Measurements from ENCODE around the gene WDR76.

Gene WDR76

GRCh38 chr15:43879386-43880355 lies 52.9 kb downstream of the WDR76 start:
- no peak overlapping the region for H3K4me3 Mint-ChIP-seq
- DNase-seq (no peak), ATAC-seq (no peak)
- no peaks in the 10 kb centered on the region for H3K9me3 Mint-ChIP-seq
- H3K36me3 Mint-ChIP-seq (ENCODE audit: low read depth), result peaks cover 37% of the 10 kb centered on the region
- no peaks in the 10 kb centered on the region for H3K27me3 Mint-ChIP-seq
- H3K4me1 Mint-ChIP-seq, result no peaks in the 10 kb centered on the region
- no peak overlapping the region for H3K27ac Mint-ChIP-seq

DNA sequence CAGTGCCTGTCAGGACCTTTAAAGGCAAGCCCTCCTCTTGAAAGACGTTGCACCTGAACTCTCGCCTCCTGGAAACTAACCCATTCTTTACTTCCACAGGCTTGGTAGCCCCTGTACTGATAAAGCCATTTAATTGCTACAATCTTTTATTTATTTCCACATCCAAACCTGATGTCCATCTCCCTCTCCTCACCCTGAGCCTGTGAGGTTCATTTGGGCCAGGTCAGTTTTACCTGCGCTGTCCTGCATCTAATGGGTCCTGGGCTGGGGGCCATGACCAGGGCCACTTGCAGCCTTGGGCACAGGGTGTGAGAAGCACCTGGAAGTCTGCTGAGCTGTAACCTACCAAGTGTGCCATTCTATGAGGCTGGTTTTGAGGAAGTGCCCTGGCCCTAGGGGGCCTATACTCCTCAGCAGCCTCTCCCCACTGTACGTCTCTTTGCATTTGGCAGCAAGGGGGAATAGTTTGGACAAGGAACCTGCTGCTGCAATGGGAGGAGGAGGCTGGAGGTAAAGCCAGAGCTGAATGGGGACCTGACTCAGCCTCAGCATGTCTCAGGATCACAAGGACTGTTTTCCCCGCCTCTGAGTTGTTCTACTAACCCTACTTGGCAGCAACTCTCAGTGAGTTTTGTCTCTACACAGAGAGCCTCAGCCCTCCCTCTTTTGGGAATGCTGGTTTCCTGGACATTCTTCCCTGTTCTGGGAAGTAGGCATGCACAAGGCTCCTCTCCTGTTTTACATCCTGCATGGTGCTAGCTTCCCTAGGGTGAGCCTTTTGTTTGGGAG lies 53.8 kb downstream of the WDR76 start:
- H3K4me1 Mint-ChIP-seq, result no peaks in the 10 kb centered on the region
- no peak for ATAC-seq
- no peak overlapping the region for H3K4me3 Mint-ChIP-seq
- no peaks in the 10 kb centered on the region for H3K9me3 Mint-ChIP-seq
- no peak for DNase-seq
- no peaks in the 10 kb centered on the region for H3K27me3 Mint-ChIP-seq
- H3K36me3 Mint-ChIP-seq (ENCODE audit: low read depth), result peaks cover 36% of the 10 kb centered on the region
- H3K27ac Mint-ChIP-seq, result no peak overlapping the region

DNA sequence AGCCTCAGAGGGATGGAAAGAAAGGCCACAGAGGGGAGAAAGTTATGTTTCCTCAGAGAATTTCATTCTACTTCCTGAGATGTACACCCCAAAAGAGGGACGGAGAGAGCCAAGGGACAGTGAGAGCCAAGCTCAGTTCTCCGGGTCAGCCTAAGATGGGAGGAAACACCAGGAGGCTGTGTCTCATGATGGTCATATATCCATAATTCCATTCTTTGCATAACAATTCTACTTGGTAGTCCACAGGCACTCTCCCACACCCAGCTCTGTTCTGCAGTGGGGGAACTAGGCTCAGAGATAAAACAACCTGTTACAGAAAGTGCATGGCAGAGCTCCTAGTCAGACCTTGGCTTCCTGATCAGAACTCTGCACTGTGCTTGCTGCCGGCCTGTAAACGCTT lies 54.4 kb downstream of the WDR76 start:
- H3K9me3 Mint-ChIP-seq, result no peaks in the 10 kb centered on the region

GRCh38 chr15:43881944-43882343 lies 55.1 kb downstream of the WDR76 start:
- no peak overlapping the region for H3K4me3 Mint-ChIP-seq

More for the DNA sequence above, 54.4 kb downstream of the WDR76 start:
- DNase-seq, result no peak
- no peaks in the 10 kb centered on the region for H3K4me1 Mint-ChIP-seq
- no peaks in the 10 kb centered on the region for H3K27me3 Mint-ChIP-seq
- no peak for ATAC-seq
- no peak overlapping the region for H3K27ac Mint-ChIP-seq
- peaks cover 31% of the 10 kb centered on the region for H3K36me3 Mint-ChIP-seq (ENCODE audit: low read depth)
- no peak overlapping the region for H3K4me3 Mint-ChIP-seq

DNA sequence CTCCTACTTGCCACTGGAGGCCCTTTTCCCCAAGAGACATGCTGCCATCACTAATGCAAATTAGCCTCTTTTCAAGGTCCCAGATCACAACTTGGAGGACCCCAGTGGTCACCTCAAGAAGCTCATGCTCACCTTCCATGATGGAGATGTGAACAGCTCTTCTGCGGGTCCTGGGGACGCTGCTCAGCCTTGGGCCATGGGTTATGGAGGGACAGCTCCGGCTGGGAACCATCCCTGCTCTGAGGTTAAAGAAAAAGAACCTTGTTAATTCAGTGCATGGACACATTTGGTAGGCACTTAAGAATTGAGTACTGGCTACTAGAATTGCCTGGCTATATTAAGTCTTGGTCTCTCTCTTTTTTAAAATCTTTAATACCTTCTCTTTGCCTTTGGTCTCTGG lies 56.8 kb downstream of the WDR76 start:
- Mint-ChIP-seq H3K36me3 (ENCODE audit: low read depth) (peaks cover 28% of the 10 kb centered on the region), H3K4me1 (peaks cover 5% of the 10 kb centered on the region), H3K4me3 (no peak overlapping the region), H3K9me3 (no peaks in the 10 kb centered on the region), H3K27ac (no peak overlapping the region), H3K27me3 (no peaks in the 10 kb centered on the region)
- DNase-seq (no peak), ATAC-seq (no peak)

More at GRCh38 chr15:43881944-43882343, 55.1 kb downstream of the WDR76 start:
- DNase-seq (no peak), ATAC-seq (no peak)
- Mint-ChIP-seq H3K27me3 (no peaks in the 10 kb centered on the region), H3K36me3 (ENCODE audit: low read depth) (peaks cover 31% of the 10 kb centered on the region), H3K4me1 (peaks cover 5% of the 10 kb centered on the region), H3K27ac (no peak overlapping the region), H3K9me3 (no peaks in the 10 kb centered on the region)

DNA sequence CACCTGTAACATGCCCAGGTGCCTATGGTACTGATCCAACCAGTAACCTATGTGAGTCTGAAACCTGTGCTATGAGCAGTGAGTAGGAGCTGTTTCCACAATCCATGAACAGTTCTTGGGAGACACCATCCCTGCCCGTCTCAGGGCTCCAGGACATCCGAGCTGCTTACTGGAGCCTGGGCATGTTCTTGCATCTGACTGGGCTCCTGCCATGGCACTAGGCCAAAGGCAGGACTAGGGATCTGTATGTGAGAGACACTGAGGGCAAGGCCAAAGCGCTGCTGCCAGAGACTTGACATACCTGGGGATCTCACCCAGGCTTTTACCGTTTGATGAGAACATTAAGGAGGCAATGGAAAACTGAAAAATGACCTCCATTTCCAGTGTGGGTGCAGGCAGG lies 59.8 kb downstream of the WDR76 start:
- Mint-ChIP-seq H3K27me3 (no peaks in the 10 kb centered on the region), H3K4me1 (peaks cover 5% of the 10 kb centered on the region), H3K4me3 (no peak overlapping the region), H3K27ac (no peak overlapping the region), H3K36me3 (ENCODE audit: low read depth) (peaks cover 17% of the 10 kb centered on the region), H3K9me3 (no peaks in the 10 kb centered on the region)
- no peak for ATAC-seq
- no peak for DNase-seq

GRCh38 chr15:43887901-43888300 lies 61.1 kb downstream of the WDR76 start:
- no peak overlapping the region for H3K27ac Mint-ChIP-seq
- no peak for ATAC-seq
- no peak overlapping the region for H3K4me3 Mint-ChIP-seq
- no peaks in the 10 kb centered on the region for H3K9me3 Mint-ChIP-seq
- no peaks in the 10 kb centered on the region for H3K27me3 Mint-ChIP-seq
- peaks cover 11% of the 10 kb centered on the region for H3K36me3 Mint-ChIP-seq (ENCODE audit: low read depth)
- H3K4me1 Mint-ChIP-seq, result peaks cover 5% of the 10 kb centered on the region
- no peak for DNase-seq

DNA sequence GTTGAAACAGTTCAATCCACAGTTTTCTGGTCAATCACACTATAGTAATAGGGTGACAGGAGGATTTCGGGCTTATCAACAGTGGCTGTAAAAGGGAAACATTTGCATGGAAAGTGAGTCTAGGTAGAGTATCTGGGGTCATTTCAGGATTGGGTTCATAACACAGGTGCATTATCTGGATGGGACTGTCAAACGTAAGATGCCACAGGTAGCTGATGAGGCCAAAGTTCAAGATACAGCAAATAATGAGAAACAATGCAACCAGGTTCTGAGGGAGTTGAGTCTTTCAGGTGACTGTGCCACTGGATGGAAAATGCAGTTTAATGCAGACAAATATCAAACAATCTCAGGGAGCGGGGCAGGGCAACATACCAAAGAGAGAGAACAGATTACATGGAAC lies 62.2 kb downstream of the WDR76 start:
- DNase-seq, result no peak
- Mint-ChIP-seq H3K27ac (no peak overlapping the region), H3K4me3 (no peak overlapping the region), H3K27me3 (no peaks in the 10 kb centered on the region), H3K9me3 (no peaks in the 10 kb centered on the region), H3K4me1 (peaks cover 5% of the 10 kb centered on the region), H3K36me3 (ENCODE audit: low read depth) (peaks cover 8% of the 10 kb centered on the region)
- no peak for ATAC-seq

GRCh38 chr15:43893956-43894355 lies 67.2 kb downstream of the WDR76 start:
- no peak overlapping the region for H3K27ac Mint-ChIP-seq

DNA sequence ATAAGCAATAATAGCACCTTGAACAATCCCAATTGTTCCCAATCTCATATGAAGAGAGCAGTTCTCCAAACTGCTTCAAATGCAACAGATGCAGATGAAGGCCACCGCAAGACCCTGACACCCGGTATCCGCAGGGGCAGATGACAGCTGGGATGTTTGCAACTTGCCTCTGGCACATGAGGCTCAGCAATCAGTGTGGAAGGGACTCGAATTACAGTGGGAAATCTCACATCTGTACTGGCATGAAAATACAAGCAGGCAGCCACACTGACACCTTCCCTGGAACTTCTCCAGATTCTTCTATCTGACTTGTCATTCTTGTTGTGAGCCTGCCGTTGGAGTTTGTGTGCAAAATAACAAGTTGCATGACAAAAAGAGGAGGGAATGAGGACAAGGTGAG lies 68.8 kb downstream of the WDR76 start:
- no peak overlapping the region for H3K27ac Mint-ChIP-seq
- ATAC-seq, result no peak
- no peak for DNase-seq
- no peaks in the 10 kb centered on the region for H3K9me3 Mint-ChIP-seq
- H3K27me3 Mint-ChIP-seq, result no peaks in the 10 kb centered on the region
- H3K36me3 Mint-ChIP-seq (ENCODE audit: low read depth), result no peaks in the 10 kb centered on the region
- H3K4me3 Mint-ChIP-seq, result no peak overlapping the region
- no peaks in the 10 kb centered on the region for H3K4me1 Mint-ChIP-seq

More at GRCh38 chr15:43893956-43894355, 67.2 kb downstream of the WDR76 start:
- Mint-ChIP-seq H3K9me3 (no peaks in the 10 kb centered on the region), H3K4me3 (no peak overlapping the region), H3K36me3 (ENCODE audit: low read depth) (no peaks in the 10 kb centered on the region), H3K27me3 (no peaks in the 10 kb centered on the region), H3K4me1 (no peaks in the 10 kb centered on the region)
- no peak for DNase-seq
- ATAC-seq, result no peak

DNA sequence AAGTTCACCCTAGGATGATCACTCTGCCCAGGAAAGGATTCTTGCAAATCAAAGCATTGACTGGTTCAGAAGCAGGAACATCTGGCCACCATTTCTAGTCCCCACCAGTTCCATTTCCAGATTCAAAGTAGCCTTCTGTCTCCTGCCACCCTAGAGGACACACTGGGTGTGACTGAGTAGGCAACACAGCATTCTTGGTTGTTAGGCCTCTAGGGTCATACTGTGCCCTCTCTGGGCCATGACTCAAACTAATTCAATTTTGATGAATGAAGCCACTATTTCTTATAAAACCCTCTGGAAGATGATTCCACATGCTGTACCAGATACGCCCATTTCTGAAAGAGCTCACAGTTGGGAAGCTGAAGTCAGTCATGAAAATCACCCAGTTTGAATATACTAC lies 69.7 kb downstream of the WDR76 start:
- DNase-seq (no peak), ATAC-seq (no peak)
- H3K27me3 Mint-ChIP-seq, result no peaks in the 10 kb centered on the region
- no peaks in the 10 kb centered on the region for H3K36me3 Mint-ChIP-seq (ENCODE audit: low read depth)
- H3K4me3 Mint-ChIP-seq, result no peak overlapping the region
- no peak overlapping the region for H3K27ac Mint-ChIP-seq
- no peaks in the 10 kb centered on the region for H3K4me1 Mint-ChIP-seq
- H3K9me3 Mint-ChIP-seq, result no peaks in the 10 kb centered on the region

DNA sequence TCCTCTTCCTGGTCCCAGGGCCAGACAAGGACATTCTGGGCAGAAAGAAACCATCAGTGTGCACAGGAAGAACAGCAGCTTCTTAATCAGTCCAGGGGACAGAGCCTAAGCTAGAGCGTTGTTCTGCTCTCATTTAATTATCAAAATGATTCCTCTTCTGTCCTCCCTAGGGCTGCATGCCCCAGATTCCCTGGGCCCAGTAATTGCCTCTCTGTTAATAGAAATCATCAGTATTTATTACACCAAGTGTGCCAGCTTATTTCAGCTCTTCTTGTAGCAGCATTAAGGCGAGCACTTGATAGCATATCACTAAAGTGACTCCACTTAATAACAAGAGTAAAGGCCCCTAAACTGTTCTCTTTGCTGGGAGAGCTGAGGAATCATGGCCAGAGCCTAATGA lies 72.1 kb downstream of the WDR76 start:
- Mint-ChIP-seq H3K27me3 (no peaks in the 10 kb centered on the region), H3K4me1 (peaks cover 2% of the 10 kb centered on the region), H3K9me3 (no peaks in the 10 kb centered on the region), H3K36me3 (ENCODE audit: low read depth) (no peaks in the 10 kb centered on the region), H3K27ac (no peak overlapping the region), H3K4me3 (no peak overlapping the region)
- DNase-seq, result no peak
- ATAC-seq, result no peak

- H3K9me3 Mint-ChIP-seq, result no peaks in the 10 kb centered on the region
- no peaks in the 10 kb centered on the region for H3K27me3 Mint-ChIP-seq
- no peak overlapping the region for H3K27ac Mint-ChIP-seq
- H3K36me3 Mint-ChIP-seq (ENCODE audit: low read depth), result no peaks in the 10 kb centered on the region
- ATAC-seq, result no peak
- no peak for DNase-seq
- H3K4me1 Mint-ChIP-seq, result peaks cover 3% of the 10 kb centered on the region
- H3K4me3 Mint-ChIP-seq, result no peak overlapping the region
Observed at GRCh38 chr15:43899928-43900327, 73.1 kb downstream of the WDR76 start.

GRCh38 chr15:43900996-43901395 lies 74.2 kb downstream of the WDR76 start:
- DNase-seq (no peak), ATAC-seq (no peak)
- Mint-ChIP-seq H3K36me3 (ENCODE audit: low read depth) (no peaks in the 10 kb centered on the region), H3K9me3 (no peaks in the 10 kb centered on the region), H3K27ac (no peak overlapping the region), H3K27me3 (no peaks in the 10 kb centered on the region), H3K4me3 (no peak overlapping the region), H3K4me1 (peaks cover 3% of the 10 kb centered on the region)

GRCh38 chr15:43901495-43901894 lies 74.7 kb downstream of the WDR76 start:
- Mint-ChIP-seq H3K4me1 (peaks cover 3% of the 10 kb centered on the region), H3K4me3 (no peak overlapping the region)
- no peak for DNase-seq

More at GRCh38 chr15:43901495-43901894, 74.7 kb downstream of the WDR76 start:
- H3K27me3 Mint-ChIP-seq, result no peaks in the 10 kb centered on the region
- H3K36me3 Mint-ChIP-seq (ENCODE audit: low read depth), result no peaks in the 10 kb centered on the region
- H3K9me3 Mint-ChIP-seq, result no peaks in the 10 kb centered on the region
- no peak overlapping the region for H3K27ac Mint-ChIP-seq
- ATAC-seq, result no peak
